Measurements from ENCODE around the gene TRIM39.

The TRIM39 gene

GRCh38 chr6:30327232-30327746 lies 562 bp downstream of the TRIM39 start:
- no peak for DNase-seq (ENCODE audit: low spot score)

GRCh38 chr6:30328397-30328796 lies 1.7 kb downstream of the TRIM39 start:
- no peak for DNase-seq (ENCODE audit: low spot score)

- DNase-seq (ENCODE audit: low spot score): no peak
Measured at GRCh38 chr6:30329331-30329730, 2.6 kb downstream of the TRIM39 start.

- DNase-seq (ENCODE audit: low spot score): no peak
Measured at GRCh38 chr6:30331981-30332380, 5.3 kb downstream of the TRIM39 start.

GRCh38 chr6:30334075-30334783 lies 7.5 kb downstream of the TRIM39 start:
- DNase-seq (ENCODE audit: low spot score): no peak

- DNase-seq (ENCODE audit: low spot score): no peak
Measured at GRCh38 chr6:30340589-30341054, 13.9 kb downstream of the TRIM39 start.

- DNase-seq (ENCODE audit: low spot score): no peak
Measured at GRCh38 chr6:30341218-30341617, 14.5 kb downstream of the TRIM39 start.

- no peak for DNase-seq (ENCODE audit: low spot score)
Measured at GRCh38 chr6:30341728-30342127, 15.0 kb downstream of the TRIM39 start.

- DNase-seq (ENCODE audit: low spot score): no peak
Measured at GRCh38 chr6:30344191-30344867, 17.6 kb downstream of the TRIM39 start.

GRCh38 chr6:30344868-30345671 lies 18.3 kb downstream of the TRIM39 start, which contains the start of gene RPP21:
Gene RPP21, plus strand, starts transcription at chr6:30345156. Its CDS starts 16 bp downstream, at chr6:30345172.
- DNase-seq (ENCODE audit: low spot score): peak; percentile 87

GRCh38 chr6:30345852-30346251 lies 19.1 kb downstream of the TRIM39 start:
- DNase-seq (ENCODE audit: low spot score): no peak

- no peak for DNase-seq (ENCODE audit: low spot score)
Measured at GRCh38 chr6:30348957-30349356, 22.2 kb downstream of the TRIM39 start.

GRCh38 chr6:30349421-30350177 lies 22.9 kb downstream of the TRIM39 start:
- DNase-seq (ENCODE audit: low spot score): no peak

GRCh38 chr6:30350524-30350923 lies 23.8 kb downstream of the TRIM39 start:
- DNase-seq (ENCODE audit: low spot score): no peak

- DNase-seq (ENCODE audit: low spot score): no peak
Measured at GRCh38 chr6:30352550-30352949, 25.8 kb downstream of the TRIM39 start.

GRCh38 chr6:30355281-30355680 lies 28.6 kb downstream of the TRIM39 start:
- DNase-seq (ENCODE audit: low spot score): peak; percentile 28

- DNase-seq (ENCODE audit: low spot score): no peak
Measured at GRCh38 chr6:30356536-30356935, 29.8 kb downstream of the TRIM39 start.

GRCh38 chr6:30357678-30358540 lies 31.2 kb downstream of the TRIM39 start:
- DNase-seq (ENCODE audit: low spot score): peak; percentile 79

GRCh38 chr6:30359276-30359675 lies 32.5 kb downstream of the TRIM39 start:
- DNase-seq (ENCODE audit: low spot score): no peak

GRCh38 chr6:30360139-30360538 lies 33.4 kb downstream of the TRIM39 start:
- DNase-seq (ENCODE audit: low spot score): no peak

GRCh38 chr6:30361661-30362060 lies 34.9 kb downstream of the TRIM39 start:
- DNase-seq (ENCODE audit: low spot score): no peak

Data from putamen (tissue), 1 donor.